DOHH2 (cell line): Measurements from ENCODE around the gene FAM240B.

ENCODE experiments used
- CTCF ChIP-seq: fragments of 200-600 bp; sonication (generic); IDR thresholded peaks from one replicate; pipeline ENCODE4 v1.5.1; 2014; ENCODE audit warnings: antibody characterized with exemption, mild to moderate bottlenecking, low read depth, low read length; ENCODE audit not compliant: poor library complexity, severe bottlenecking
- EZH2phosphoT487 ChIP-seq: fragments of 200-600 bp; sonication (generic); IDR thresholded peaks from 2 replicates; pipeline ENCODE4 v1.6.1; 2017; ENCODE audit warnings: borderline replicate concordance, mild to moderate bottlenecking, antibody characterized with exemption, low read length, moderate library complexity, mixed read lengths

- TF ChIP-seq CTCF: no peak
- TF ChIP-seq EZH2phosphoT487: no peak
Observed at GRCh38 chr9:38705917-38706316, 14.0 kb downstream of the FAM240B start.
